Activated B cell treated with CpG ODN at 0.5 μM for 24 hours (primary cell): ENCODE data around the gene PPP3CB. TPM values are rescaled to one million over a fixed set of nuclear protein-coding genes. Genes with fewer than 3 reads are reported as not detected.
"Not testable (repeated sequence)": the region's sequence is repeated elsewhere in the genome, so short reads cannot be mapped to it uniquely, and the experiment has no call there.

ENCODE experiments used
- ATAC-seq: fragments of 200-7000 bp; cut with Tn5 transposase; one replicate; pipeline ENCODE4 v1.10.0; 2021; ENCODE audit warnings: low read depth, mild to moderate bottlenecking, moderate library complexity
- CTCF ChIA-PET: fragments of 350-600 bp; sonication (Branson Sonifier 250); formaldehyde crosslinking; loops from one replicate; lab custom pipeline; 2021; ENCODE audit warnings: antibody characterized with exemption; lab: Charles Lee
- POLR2A ChIA-PET: fragments of 350-600 bp; sonication (Branson Sonifier 250); formaldehyde crosslinking; loops from one replicate; lab custom pipeline; 2021; ENCODE audit warnings: antibody characterized with exemption; lab: Charles Lee
- DNase-seq: peaks from one replicate; pipeline ENCODE4 v3.0.0; 2022
- H3K27ac Mint-ChIP-seq: one replicate; pipeline ENCODE4 v1.8.0; 2020; ENCODE audit warnings: mixed read lengths
- H3K27me3 Mint-ChIP-seq: one replicate; pipeline ENCODE4 v1.8.0; 2021; ENCODE audit warnings: mixed read lengths
- H3K36me3 Mint-ChIP-seq: one replicate; pipeline ENCODE4 v1.8.0; 2021; ENCODE audit warnings: low read depth, mixed read lengths
- H3K4me1 Mint-ChIP-seq: one replicate; pipeline ENCODE4 v1.8.0; 2021; ENCODE audit warnings: mixed read lengths
- H3K4me3 Mint-ChIP-seq: one replicate; pipeline ENCODE4 v1.8.0; 2020; ENCODE audit warnings: mild to moderate bottlenecking, mixed read lengths
- H3K9me3 Mint-ChIP-seq: one replicate; pipeline ENCODE4 v1.8.0; 2020; ENCODE audit warnings: mixed read lengths
- CTCF ChIP-seq: fragments of 200-600 bp; IDR thresholded peaks from one replicate; pipeline ENCODE4 v1.8.0; 2022; ENCODE audit warnings: antibody characterized with exemption, mild to moderate bottlenecking
- intact Hi-C: fragments of 100-400 bp; cut with micrococcal nuclease; formaldehyde crosslinking; loops from one replicate; pipeline ENCODE4 v1.15.1; 2024
- total RNA-seq: library from RNA; stranded (reverse); gene quantifications from 2 replicates; pipeline ENCODE4 v1.2.3, GENCODE V29; 2022

Gene PPP3CB
- total RNA-seq, 1 donor from 2014 or later = 43.3 TPM

- intact Hi-C loops = no loop called here
- POLR2A ChIA-PET = no interaction called here
Measured at GRCh38 chr10:73399063-73399462, 96.8 kb downstream of the PPP3CB start.

GRCh38 chr10:73398024-73398423 lies 97.8 kb downstream of the PPP3CB start:
- ChIA-PET POLR2A (no interaction called here), CTCF (no interaction called here)
- no peak for TF ChIP-seq CTCF
- Mint-ChIP-seq H3K9me3 (no peaks in the 10 kb centered on the region), H3K4me3 (no peak overlapping the region), H3K36me3 (peaks cover 57% of the 10 kb centered on the region), H3K4me1 (peaks cover 8% of the 10 kb centered on the region), H3K27me3 (no peaks in the 10 kb centered on the region), H3K27ac (no peak overlapping the region)
- no peak for DNase-seq
- intact Hi-C loops = no loop called here
- ATAC-seq = no peak

More at GRCh38 chr10:73399063-73399462, 96.8 kb downstream of the PPP3CB start:
- peaks cover 7% of the 10 kb centered on the region for H3K4me1 Mint-ChIP-seq
- CTCF ChIA-PET = no interaction called here
- no peaks in the 10 kb centered on the region for H3K27me3 Mint-ChIP-seq
- H3K9me3 Mint-ChIP-seq = no peaks in the 10 kb centered on the region
- ATAC-seq (no peak), DNase-seq (no peak)
- H3K27ac Mint-ChIP-seq = no peak overlapping the region
- no peak overlapping the region for H3K4me3 Mint-ChIP-seq
- H3K36me3 Mint-ChIP-seq = peaks cover 50% of the 10 kb centered on the region
- TF ChIP-seq CTCF = no peak

- intact Hi-C loops, H3K4me3 Mint-ChIP-seq, H3K4me1 Mint-ChIP-seq, H3K27me3 Mint-ChIP-seq, H3K27ac Mint-ChIP-seq, H3K9me3 Mint-ChIP-seq, DNase-seq, CTCF ChIA-PET, ATAC-seq, POLR2A ChIA-PET: not testable (repeated sequence)
- peaks cover 76% of the 10 kb centered on the region for H3K36me3 Mint-ChIP-seq
Measured at GRCh38 chr10:73394325-73394724, 101.5 kb downstream of the PPP3CB start.

GRCh38 chr10:73388228-73388627 lies 107.6 kb downstream of the PPP3CB start:
- peaks cover 87% of the 10 kb centered on the region for H3K36me3 Mint-ChIP-seq
- intact Hi-C loops = no loop called here
- no peak overlapping the region for H3K27ac Mint-ChIP-seq

GRCh38 chr10:73386583-73386982 lies 109.2 kb downstream of the PPP3CB start:
- intact Hi-C loops = no loop called here
- TF ChIP-seq CTCF = no peak
- ATAC-seq = no peak
- H3K9me3 Mint-ChIP-seq = no peaks in the 10 kb centered on the region
- H3K4me1 Mint-ChIP-seq = no peaks in the 10 kb centered on the region
- DNase-seq = no peak
- no peak overlapping the region for H3K4me3 Mint-ChIP-seq
- CTCF ChIA-PET = no interaction called here
- H3K36me3 Mint-ChIP-seq = peaks cover 89% of the 10 kb centered on the region
- no peak overlapping the region for H3K27ac Mint-ChIP-seq
- POLR2A ChIA-PET = no interaction called here
- H3K27me3 Mint-ChIP-seq = no peaks in the 10 kb centered on the region

More at GRCh38 chr10:73388228-73388627, 107.6 kb downstream of the PPP3CB start:
- CTCF ChIA-PET = no interaction called here
- TF ChIP-seq CTCF = no peak
- ATAC-seq (no peak), DNase-seq (no peak)
- Mint-ChIP-seq H3K4me3 (no peak overlapping the region), H3K9me3 (no peaks in the 10 kb centered on the region), H3K4me1 (peaks cover 6% of the 10 kb centered on the region), H3K27me3 (no peaks in the 10 kb centered on the region)
- POLR2A ChIA-PET = no interaction called here

Other genes starting within 250 kb of the PPP3CB start
- 22.8 and 24.4 TPM in 2 replicates for gene DNAJC9, start 248.8 kb downstream of the PPP3CB start, total RNA-seq
- gene MRPS16, start 243.4 kb downstream of the PPP3CB start, total RNA-seq = 85.9 and 88.5 TPM in 2 replicates
- gene CFAP70, start 137.2 kb downstream of the PPP3CB start, total RNA-seq = 1.2 and 1.7 TPM in 2 replicates
- gene ANXA7, start 82.0 kb downstream of the PPP3CB start, total RNA-seq = 150 TPM in 2 replicates
- gene MSS51, start 62.5 kb downstream of the PPP3CB start, total RNA-seq = 4.0 and 5.2 TPM in 2 replicates
- 9.0 and 10.8 TPM in 2 replicates for gene USP54, start 95.3 kb upstream of the PPP3CB start, total RNA-seq
- not detected in 2 replicates for gene MYOZ1, start 145.4 kb upstream of the PPP3CB start, total RNA-seq
- 0.05 TPM in 1 of 2 replicates, not detected in the other for gene SYNPO2L, start 160.0 kb upstream of the PPP3CB start, total RNA-seq
- 9.5 and 15.0 TPM in 2 replicates for gene AGAP5, start 202.1 kb upstream of the PPP3CB start, total RNA-seq
- 78.5 and 89.8 TPM in 2 replicates for gene SEC24C, start 248.3 kb upstream of the PPP3CB start, total RNA-seq